GM21515 (cell line): ENCODE measurements around the gene PAPPA.

Source experiments
- ATAC-seq: cut with Tn5 transposase; IDR thresholded peaks from one replicate; pipeline ENCODE4 v1.9.1; 2021; ENCODE audit not compliant: unreplicated experiment

PAPPA gene, protein sequence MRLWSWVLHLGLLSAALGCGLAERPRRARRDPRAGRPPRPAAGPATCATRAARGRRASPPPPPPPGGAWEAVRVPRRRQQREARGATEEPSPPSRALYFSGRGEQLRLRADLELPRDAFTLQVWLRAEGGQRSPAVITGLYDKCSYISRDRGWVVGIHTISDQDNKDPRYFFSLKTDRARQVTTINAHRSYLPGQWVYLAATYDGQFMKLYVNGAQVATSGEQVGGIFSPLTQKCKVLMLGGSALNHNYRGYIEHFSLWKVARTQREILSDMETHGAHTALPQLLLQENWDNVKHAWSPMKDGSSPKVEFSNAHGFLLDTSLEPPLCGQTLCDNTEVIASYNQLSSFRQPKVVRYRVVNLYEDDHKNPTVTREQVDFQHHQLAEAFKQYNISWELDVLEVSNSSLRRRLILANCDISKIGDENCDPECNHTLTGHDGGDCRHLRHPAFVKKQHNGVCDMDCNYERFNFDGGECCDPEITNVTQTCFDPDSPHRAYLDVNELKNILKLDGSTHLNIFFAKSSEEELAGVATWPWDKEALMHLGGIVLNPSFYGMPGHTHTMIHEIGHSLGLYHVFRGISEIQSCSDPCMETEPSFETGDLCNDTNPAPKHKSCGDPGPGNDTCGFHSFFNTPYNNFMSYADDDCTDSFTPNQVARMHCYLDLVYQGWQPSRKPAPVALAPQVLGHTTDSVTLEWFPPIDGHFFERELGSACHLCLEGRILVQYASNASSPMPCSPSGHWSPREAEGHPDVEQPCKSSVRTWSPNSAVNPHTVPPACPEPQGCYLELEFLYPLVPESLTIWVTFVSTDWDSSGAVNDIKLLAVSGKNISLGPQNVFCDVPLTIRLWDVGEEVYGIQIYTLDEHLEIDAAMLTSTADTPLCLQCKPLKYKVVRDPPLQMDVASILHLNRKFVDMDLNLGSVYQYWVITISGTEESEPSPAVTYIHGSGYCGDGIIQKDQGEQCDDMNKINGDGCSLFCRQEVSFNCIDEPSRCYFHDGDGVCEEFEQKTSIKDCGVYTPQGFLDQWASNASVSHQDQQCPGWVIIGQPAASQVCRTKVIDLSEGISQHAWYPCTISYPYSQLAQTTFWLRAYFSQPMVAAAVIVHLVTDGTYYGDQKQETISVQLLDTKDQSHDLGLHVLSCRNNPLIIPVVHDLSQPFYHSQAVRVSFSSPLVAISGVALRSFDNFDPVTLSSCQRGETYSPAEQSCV (N-terminal part only)

DNA sequence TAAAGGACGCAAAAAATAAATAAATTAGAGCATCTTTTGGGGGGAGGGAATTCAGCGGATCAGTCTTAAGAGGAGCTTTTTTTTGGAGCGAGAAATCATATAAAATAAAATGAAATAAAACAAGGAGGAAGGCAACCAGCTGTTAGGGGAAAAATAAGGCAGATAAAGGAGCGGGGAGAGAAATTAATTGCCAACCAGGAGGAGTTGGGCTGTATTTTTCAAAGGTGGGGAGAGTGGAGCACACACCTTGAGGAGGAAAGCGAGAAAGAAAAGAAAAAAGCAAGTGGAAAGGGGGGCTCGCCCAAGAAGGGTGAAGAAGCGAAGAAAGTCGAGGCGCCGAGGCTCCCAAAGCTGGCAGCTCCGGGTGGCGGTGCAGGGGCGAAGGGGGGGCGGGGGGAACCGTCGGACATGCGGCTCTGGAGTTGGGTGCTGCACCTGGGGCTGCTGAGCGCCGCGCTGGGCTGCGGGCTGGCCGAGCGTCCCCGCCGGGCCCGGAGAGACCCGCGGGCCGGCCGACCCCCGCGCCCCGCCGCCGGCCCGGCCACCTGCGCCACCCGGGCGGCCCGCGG is at the start of gene PAPPA:
Gene PAPPA (plus strand): TSS at position 27 of the 569 bp plus-strand sequence. CDS start 382 bp downstream, at position 409.
- no peak for ATAC-seq

DNA sequence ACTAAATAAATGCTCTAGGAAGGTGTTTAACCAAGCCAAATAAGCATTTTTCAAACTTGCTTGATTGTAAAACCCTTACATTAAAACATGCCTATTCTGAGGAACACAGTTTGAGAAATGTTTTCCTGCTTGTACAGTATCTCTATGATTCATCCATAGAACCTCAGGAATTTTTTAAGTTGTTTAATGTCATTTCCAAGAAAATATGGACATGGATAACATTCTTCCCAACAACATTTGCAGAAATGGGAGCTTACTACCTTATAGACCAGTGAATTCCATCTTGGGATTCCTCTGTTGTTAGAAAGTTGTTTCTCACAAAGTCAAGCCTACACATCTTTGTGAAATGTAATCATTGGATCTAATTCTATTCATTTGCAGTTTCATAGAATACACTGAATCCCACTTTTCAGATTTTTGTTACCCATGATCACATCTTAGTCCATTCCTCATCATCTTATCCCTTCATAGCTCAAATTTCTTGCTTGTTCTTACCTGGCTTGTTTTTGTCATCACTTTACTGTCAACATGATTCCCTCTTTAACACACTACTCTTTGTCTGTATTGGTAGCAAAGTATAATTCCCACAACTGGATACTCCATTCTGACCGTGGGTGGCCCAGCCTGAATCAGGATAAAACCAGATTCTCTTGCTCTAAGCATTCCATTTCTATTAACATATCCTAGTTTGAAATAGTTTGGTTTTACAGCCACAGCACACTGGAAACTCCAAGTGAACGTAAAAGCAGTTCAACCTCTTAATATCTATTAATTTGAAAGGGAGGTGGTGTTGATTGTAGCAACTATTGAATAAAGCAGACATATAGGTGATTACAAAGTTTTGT is 49.4 kb upstream of the PAPPA start:
- ATAC-seq = no peak

DNA sequence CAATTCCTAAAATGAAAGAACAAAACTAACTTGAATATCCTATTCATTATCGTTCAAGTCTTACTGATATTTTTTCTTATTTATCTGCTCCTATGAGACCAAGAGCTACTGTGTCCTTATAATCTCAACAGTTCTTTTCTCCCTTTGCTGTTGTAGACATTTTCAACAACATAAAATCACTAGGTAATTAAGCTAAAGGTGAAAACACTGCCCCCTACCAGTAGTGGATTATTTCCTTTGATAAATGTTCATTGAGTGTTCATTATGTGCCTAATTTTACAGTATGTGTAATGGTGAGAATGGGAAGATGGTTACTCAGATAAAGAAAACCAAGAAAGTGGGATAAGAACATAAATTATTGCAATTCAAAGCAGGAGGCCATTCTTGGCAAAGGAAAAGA is 41.4 kb upstream of the PAPPA start:
- ATAC-seq = no peak

DNA sequence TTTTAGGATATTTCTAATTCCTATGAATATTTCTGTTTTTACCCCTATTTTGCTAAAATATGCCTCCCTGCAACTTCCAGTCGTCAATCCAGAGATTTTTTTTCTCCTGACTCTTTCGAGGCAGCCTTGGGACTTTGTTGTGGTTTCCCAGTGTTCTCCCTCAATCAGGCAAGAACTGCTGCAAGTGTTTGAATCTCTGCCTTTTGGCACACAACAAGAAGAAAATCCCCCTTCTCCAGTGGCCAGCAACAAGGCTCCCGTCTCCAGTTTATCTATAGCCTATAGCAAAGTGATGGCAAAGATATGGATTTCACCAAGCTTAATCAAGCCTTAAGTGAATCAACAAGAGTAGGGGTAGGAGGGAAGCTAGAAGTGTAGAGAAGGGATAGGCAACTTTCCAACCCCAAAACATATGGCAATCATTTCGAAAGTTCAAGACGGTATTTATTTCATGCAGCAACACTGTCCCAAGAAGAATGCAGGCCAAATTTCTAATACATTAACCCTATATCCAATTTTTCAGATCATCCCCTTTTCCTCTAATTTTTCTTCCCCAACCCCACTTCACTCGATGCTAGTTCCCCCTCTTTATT is 37.7 kb upstream of the PAPPA start:
- ATAC-seq = no peak

DNA sequence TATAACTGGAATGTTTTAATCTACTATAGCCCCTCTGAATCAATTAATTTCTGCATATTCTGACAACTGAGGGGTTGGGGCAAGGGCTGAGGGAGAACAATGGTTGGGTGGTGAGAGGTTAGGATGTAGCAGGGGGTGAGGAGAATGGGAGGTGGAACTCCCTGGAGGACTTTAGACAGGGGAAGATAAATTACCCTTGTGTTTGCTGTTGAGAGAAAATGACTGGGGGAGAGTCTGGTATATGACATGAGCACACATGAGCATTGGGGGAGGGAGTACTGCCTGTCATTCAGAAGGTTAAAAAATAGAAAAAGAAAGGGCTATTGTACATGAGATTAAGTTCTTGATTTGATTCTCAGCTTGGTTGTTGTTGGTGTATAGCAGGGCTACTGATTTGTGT is 37.2 kb upstream of the PAPPA start:
- no peak for ATAC-seq

DNA sequence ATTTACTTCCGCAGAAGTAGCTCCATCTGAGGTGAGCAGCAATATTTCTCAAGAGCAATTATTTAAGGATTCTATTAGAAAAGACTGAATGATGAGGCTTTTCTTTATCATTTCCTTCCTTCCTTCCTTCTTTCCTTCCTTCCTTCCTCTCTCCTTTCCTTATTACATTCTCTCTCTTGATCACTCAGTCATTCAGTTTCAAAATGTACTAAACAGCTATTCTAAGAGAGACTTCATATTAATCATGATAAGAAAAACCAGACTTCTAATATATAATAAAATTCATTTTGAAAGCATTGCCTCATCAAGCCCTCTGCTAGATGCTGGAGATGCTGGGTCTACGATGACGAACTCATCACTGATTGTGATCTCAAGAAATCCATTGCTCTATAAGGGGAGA is 30.4 kb upstream of the PAPPA start:
- no peak for ATAC-seq

DNA sequence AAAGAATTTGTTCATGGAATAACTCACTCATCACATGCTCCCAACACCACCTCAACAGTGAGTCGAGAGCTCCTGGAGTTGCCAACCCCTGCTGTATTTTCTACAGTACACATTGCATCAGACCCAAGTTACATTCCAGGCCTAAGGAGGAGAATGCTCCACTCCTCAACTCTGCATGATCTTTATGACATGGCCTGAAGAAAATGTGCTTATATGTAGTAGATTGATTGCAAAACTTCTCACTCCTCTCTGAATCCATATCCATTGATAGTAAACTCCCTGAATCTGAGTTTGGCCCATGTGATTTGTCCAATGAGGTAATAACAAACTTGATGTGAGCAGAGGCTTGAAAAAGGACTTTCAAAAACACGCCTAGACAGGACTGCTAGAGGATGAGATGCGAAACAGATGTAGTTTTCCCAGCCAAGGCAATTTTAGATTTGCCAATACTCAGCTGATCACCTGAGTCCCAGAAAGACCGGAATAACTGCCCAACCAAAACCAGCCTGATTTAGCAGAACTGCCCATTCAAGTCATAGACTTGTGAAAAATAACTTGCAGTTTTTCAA is 29.0 kb upstream of the PAPPA start:
- no peak for ATAC-seq

DNA sequence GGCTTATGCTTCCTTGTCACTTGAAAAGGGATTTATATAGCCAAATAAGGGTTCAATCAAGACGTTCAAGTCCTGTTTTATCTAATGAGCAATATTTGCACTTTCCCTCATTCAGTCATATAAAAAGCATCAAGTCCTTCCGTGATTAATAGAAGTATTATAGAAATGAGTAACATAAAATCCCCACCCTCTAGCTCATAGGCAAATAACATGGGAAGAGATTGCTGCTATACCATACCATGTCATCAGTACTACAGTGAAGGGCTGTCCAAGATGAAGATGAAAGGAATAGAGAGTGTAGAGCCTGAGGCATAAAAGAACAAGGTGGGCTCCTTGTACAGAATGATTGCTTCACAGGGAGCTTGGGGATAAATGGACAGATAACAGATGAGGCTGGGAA is 20.4 kb upstream of the PAPPA start:
- no peak for ATAC-seq

DNA sequence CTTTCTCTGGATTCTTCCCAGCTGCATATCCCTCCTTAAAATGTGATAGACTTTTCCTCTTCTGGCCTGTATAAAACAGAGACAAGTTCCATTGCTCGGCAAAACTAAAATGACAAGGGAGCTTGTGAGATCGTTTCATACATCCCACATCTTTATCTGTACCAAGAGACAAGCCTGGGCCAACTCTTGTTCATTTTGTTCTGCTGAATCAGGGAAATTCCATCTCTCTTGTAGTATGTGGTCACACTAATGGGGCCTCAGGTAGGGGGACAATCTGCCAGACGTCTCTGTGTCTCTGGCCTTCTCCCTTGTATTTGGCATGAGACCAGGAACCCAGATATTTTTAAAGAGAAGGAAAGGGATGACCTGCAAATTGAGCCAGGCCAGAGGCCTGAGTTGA is 18.6 kb upstream of the PAPPA start:
- no peak for ATAC-seq

DNA sequence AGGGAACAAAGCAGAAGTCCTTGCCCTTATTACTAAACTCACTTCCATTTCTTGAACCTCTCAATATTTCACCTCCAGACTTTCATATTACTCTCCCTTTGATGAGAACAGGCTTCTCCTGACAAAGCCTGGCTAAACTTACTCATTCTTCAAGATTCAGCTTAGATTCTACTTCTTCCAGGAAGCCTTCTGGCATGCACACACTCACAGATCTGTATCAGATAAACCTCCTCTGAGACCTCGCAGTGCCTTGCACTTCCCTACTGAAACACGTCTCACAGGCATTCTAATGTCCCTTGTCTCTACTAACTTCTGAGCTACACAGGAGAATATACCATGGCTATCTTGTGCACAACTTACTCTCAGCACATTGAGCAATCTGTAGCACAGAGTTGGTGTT is 16.6 kb upstream of the PAPPA start:
- no peak for ATAC-seq

DNA sequence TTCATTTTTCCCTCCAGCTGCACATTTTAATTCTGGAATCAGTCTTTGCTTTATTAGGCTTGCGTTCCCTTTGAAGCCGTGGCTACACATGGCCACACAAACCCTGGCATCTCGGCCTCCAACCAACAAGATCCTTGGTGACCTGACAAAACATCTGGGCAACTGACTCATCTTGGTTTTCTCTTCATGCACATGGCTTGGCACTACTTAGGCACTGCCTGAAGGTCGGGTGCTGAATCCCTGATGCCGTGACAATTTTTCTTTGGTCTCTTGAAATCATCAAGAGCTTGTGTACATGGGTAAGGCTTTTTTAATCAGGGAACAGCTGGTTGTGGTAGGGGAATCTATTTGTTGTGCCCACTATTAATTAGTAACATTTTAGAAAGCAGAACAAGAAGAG is 16.0 kb upstream of the PAPPA start:
- no peak for ATAC-seq

DNA sequence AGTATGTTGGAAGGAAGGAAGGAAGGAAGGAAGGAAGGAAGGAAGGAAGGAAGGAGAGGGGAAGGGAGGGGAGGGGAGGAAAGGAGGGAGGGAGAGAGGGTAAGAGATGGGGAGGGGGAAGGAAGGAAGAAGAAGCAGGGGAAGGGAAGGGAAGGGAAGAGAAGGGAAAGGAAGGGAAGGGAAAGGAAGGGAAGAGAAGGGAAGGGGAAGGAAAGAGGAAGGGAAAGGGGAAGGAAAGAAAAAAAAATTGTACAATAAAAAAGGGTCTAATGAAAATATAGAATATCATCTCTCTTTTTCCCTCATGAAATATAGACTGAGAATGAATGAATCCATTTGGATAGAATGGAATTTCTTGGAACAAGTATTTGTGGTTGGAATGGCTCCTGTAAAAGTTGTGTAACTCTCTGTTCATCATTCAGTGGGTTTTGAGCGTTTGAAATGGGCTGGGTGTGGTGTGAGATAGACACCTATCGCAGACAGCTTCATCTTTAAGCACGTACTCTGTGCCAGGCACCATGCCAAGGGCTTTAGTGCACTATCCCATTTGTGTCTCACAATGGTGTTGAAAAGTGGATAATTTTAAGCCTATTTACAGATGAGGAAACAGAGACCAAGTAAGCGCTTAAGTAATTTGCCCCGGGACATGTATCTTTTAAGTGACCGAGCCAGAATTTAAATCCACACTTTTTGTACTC is 11.6 kb upstream of the PAPPA start:
- ATAC-seq = no peak

DNA sequence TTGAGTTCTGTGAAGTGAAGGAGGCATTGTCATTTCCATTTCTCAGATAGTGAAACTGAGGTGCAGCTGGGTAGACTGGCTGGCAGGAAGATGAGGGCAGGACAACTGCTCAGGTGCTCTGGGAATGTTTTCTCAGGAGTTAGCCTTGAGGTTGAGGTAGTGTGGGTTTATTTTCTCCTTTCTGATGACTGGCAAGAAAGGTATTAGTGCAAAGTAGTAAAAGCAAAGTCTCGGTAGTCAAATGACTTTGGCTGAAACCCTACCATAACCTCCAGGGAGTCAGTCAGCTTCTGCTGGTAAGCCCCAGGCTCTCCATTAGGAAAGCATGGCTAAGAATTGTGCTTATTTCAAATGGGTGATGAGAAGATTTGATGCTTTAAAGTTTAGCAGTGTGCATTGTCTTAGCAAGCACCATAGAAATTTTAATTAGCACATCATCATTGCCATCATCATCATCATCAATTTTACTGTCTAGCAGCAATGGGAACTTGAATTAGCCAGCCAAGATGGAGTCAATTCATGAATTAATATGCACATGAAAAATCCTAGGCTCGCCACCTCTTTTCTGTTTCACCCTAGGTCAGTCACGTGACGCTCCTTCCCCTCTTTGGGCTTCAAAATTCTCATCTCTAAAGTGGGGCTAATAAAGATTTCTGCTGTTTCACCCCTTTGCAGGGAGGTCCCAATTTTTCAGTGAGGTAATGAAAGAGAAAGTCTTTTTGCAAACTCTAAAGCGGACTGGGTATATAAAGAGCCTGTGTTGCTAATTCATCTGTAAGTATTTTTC is 10.7 kb upstream of the PAPPA start:
- ATAC-seq = no peak

DNA sequence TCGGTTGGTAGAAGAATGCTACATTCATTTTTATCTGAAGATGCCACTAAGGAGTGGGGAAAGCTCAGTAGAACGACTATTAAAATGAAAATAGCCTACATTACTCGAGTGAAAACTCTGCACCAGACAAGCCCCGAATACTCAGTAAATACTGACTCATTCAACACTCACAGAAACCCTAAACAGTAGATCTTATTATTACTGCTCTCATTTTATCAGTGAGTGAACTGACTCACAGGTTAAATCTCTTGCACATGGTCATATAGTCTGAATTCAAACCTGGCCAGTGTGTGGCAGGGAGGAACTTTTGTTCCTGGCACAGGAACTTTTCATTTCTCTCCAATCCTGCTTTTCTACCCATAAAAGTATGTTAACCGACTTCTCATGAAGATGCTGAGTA is 9.6 kb upstream of the PAPPA start:
- ATAC-seq = no peak

DNA sequence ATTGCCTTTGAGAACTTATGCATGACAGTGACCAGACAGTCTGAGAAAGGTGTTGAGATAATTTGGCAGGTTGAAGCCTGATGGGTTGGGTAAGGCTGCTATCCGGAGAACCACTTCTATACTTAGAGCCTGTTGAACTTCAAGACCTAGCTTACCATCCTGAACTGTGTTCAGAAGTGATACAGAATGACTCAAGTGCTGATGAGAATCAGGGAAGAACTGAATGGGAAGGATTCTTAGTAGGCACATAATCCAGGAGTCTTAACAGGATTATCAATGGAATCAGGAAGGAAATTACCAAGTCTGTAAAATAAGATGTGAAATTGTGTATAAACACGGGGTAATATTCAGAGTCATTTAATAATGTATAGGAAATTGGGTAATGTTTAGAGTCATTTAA is 9.0 kb upstream of the PAPPA start:
- ATAC-seq = no peak

DNA sequence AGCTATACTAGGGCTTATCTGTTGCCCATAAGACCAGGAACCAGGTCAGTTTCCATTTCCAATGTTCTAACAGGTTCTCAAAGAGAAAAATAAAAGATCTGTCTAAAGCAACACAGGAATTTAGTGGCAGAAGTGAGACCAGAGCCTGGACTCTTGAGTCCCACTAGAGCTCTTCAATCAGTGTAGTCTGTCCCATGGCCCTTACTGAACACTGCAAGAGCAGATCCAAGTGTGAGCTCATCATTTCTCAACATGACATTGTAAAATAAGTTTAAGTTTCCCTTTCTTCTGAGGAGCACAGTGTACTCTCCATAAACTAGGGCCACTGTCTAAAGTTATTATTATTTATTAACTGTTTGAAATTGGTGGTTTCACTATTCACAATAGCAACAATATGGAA is 8.6 kb upstream of the PAPPA start:
- ATAC-seq = no peak

DNA sequence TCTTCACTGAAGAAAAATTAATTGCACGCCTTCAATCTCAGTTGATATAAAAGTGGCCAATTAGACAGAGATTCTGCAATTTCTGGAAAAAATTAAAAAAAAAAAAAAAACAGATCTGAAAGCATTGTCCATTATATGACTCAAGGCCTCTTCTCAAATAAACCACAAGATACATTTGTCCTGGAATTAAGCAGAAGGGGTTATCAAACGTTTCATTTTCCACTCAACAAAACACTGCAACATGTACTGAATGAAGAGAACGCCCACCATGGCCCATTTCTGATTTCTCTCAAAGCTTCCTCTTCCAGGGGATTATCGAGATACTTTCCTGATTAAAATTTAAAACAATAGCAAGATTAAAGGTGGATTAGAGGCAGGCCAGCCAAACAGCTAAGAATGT is 5.8 kb upstream of the PAPPA start:
- ATAC-seq = no peak

DNA sequence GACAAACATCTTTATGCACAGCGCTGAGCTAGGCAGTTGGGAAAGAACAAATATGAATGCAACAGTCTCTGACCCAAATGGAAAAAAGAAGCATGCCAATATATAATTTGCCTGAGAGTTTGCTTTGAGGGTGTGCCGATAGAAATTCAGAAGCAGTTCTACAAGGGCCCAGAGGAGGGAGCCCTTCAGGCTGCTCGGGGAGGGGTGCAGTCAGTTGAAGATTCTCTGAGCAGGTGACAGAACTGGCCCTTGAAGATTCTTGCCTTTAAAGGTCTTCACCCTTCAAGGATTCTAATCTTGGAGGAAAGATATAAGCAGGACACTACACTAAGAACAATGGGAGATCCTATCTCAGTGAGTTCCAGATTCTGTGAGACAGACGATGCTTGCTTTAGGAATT is 3.7 kb upstream of the PAPPA start:
- peak; percentile 67 for ATAC-seq
